Nucleus accumbens (tissue), 56 donors: ENCODE measurements around the gene SMARCC2.

ENCODE experiments used
- DNase-seq, 56 donors: peaks; one replicate each; lab custom pipeline; 2025; lab: John Stamatoyannopoulos, UW

The SMARCC2 gene

DNA sequence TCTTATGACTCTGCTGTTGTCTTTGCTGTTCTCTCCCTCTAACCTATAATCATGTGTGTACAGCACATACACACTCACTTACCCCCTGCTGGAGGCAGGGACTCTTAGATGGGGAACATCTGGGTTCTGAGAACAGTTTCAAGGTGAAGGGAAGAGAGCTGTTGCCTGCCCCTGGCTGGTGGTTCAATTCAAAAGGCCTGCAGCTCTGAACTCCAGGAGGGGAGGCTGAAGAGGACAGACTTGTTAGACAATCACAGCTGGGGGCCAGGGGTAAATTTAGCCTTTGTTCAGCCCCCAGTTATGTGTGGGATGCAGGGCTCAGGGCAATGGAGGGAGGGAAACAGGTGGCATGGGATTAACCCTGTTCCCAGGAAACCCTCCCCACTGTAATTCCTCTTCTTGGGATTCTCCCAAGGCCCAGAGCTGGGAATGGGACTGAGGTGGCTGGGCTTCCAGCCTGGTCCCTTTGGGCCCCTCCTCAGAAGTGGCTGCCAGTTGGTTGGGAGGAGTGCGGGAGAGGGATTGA lies 35.0 kb downstream of the SMARCC2 start:
- no peak for DNase-seq

DNA sequence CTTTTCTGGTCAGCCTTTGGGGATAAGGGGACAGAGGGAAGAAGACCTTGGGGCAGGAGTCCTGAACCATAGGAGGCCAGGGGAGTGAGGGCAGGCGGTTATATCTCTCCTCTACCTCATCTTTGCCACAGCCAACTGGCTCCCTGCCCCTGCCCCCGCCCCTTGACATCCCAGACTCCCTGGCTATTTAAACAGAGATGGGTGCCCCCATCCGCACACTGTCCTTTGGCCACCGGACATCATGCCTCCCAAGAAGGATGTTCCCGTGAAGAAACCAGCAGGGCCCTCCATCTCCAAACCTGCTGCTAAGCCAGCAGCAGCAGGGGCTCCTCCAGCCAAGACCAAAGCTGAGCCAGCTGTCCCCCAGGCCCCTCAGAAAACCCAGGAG lies 35.6 kb downstream of the SMARCC2 start:
- no peak for DNase-seq

DNA sequence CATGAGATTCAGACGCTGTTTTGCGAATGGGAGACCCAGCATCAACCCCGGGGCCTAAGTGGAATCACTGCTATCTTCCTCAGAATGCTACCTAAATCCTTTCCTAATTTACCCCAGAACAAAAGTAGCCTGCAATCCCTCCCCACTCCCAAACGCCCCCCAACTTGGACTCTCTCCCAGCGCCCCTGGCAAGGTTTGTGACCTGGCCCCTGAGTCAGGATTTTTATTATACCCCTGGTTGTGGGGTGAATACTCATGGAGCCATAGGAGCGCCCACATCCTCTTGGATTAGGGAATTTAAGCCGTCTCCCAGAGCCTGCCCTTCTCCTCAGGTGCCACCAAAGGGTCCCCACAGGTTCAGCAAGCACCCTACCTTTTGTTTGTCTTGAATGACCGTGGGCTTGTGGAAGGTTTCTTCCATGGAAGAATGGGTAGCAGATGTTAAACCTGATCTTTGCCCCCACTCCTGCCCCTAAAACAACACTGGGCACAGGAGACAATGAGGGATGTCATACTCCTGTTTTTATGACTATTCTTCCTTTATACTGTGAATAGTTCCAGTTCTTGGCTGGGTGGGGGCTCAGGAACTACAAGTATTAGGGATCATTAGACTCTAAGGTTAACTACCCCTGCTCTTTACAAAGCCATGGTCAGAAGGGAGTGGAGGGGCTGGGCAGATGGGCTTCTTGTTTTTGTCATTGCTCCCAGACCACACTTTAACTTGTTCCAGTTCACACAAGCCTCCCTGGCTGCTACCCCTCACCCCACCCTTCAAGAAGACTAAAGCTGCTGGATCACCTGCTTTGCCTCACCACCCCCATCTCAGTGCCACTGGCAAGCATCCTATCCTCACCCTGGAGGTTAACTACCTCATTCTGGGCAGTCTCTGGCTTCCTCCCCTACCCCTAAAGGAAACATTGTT lies 36.3 kb downstream of the SMARCC2 start:
- peak in 2 of 56 donors; percentile 28 to 32 for DNase-seq

DNA sequence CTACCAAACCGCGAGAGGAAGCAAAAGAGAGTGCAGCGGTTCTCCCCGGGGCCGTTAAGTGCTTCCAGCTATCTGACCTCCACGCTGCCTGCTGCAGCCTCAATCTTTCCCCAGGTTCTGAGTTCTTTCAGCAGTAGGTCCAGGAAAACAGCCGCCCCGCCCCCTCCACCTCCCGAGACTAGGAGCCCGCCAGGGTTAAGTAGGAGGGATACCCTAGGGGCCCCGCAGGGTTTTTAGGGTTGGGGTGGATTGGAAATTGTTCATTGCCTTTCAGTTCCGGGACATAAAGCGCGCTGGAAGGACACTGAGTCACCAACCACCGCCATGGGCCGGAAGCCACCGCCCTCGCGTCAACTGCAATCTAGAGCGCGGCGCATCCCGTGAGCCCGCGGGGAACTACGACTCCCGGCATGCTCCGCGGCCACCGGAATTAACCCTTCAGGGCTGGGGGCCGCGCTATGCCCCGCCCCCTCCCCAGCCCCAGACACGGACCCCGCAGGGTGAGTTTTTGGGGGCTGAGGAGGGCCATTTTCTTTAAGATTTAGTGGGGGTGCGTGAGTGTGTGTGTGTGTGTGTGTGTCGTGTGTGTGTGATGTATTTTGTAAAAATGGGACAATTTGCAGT lies 37.0 kb downstream of the SMARCC2 start, which contains the start of gene MYL6B:
Gene MYL6B (plus strand): TSS at position 456 of the 624 bp plus-strand sequence. CDS start 1,332 bp downstream, outside the sequence.
- DNase-seq: peak; percentile 54 to 95 (median 85)

DNA sequence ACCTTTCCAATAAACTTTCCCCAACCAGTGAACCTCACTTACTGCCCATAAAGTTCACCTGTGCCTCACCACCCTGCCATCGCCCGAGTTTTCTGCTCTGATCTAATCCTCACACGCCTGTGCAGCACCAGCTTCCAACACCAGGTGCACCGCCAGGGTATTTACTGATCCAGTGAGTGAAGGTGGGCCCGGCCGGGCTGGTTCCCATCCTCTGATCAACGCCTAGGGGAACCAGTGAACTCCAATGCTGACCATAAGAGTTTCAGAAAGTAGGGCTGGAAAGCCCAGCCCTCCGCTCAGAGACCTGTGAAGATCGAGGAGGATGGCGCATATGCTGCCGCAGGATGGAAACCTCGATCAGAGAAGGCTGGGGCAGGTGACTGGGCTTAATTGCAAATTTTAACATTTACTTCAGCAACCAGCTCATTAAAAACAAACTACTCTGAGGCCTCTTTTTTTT lies 37.6 kb downstream of the SMARCC2 start:
- DNase-seq: peak in 29 of 56 donors; percentile 14 to 70 (median 50)

DNA sequence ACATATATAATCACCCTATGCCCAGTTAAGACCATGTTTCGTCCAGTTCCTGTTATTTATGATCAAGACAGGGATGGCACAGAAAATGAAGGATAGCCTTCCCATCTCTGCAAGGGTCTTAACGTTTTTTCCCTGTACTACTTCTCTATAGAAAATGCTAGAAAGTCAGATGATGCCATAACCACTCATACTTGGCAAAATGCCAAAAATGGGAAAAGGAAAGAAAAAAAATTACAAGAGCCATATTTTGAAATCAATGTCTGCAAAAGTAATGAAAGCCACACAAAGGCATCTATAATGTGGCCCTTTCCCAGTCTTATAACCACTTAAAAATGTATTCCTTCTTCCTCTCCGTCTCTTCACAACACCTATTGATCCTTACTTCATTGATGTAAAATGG lies 38.7 kb downstream of the SMARCC2 start:
- no peak for DNase-seq

DNA sequence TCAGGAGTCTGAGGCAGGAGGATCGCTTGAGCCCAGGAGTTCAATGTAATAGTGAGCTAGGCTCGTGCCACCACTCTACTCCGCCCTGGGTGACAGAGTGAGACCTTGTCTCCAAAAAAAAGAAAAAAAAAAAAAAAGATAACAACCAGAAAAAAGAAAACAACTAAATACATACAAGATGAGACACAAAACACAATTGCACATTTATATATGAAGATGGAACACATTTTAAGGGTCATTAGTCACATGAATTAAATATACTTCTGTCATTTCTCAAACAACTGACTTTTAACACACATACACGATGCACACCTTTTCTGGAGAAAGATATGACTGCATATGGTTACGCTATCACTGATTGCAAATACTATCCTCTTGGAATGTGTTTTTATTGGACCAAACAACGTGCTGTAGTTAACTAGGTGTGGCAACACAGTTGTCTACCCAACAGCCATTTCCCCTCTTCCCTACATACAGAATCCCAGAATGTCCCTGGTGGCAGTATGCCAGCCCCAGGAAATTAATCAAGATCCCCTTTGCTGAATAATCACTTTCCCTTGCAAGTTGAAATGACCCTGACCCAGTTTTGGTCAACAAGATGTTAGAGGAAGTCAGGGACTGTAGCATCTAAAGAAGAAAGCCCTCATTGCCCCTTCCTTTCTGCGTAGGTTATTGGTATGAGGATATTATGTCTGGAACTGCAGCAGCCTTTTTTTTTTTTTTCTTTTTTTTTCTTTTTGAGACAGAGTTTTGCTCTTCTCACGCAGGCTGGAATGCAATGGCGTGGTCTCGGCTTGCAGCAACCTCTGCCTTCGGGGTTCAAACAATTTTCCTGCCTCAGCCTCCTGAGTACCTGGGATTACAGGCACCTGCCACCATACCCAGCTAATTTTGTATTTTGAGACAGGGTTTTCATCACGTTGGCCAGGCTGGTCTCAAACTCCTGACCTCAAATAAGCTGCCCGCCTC lies 42.5 kb downstream of the SMARCC2 start:
- DNase-seq: no peak

DNA sequence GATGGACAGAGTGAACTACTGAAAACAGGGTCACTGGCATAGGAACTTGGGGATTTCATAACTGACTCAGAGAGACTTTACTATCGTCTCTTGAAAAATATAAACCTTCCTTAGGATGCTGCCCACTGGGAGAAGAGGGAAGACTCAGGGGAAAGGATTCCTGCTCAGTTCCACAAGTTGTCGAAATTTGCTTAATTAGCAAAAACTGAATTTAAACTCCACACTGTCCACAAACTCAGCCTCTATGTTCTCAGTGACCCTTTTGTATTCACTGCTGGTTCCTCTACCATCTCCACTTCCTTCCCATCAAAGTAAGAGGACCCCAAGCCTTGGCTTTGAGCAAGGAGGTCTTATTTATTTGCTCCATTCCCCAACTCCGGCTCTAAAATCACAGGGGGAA lies 44.1 kb downstream of the SMARCC2 start:
- no peak for DNase-seq

DNA sequence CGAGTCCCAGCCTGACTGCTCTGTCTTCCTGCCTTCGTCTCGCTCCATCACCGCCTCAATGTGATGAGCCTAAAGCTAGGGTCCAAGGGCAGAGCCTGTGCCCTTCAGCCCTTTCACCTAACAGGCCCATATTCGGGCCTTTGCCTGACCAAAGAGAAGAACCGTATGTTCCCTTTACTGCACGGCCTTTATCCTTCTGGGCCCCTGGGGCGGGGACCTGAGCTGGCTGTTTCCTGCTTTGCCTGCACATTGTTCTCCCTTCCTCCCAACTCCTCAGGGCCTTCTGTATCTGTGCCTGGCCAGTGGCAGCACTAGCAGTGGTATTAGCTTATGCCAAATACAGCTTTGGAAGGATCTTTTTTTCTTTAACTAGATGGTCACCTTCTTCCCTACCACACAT lies 45.4 kb downstream of the SMARCC2 start:
- DNase-seq: no peak

DNA sequence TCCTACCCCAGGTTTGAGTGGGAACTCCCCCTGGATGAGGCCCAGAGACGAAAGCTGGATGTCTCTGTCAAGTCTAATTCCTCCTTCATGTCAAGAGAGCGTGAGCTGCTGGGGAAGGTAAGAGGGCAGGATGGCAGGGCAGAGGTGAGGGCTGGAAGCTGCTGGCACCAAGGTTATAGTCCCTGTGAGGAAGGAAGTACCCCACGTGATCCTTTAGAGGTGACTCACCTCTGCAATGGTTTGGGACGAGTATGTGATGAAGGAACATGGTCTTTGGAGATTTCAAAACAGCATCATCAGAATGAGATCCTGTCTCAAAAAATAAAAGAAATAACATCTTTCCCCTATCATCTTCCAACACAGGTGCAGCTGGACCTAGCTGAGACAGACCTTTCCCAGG lies 46.1 kb downstream of the SMARCC2 start:
- no peak for DNase-seq

DNA sequence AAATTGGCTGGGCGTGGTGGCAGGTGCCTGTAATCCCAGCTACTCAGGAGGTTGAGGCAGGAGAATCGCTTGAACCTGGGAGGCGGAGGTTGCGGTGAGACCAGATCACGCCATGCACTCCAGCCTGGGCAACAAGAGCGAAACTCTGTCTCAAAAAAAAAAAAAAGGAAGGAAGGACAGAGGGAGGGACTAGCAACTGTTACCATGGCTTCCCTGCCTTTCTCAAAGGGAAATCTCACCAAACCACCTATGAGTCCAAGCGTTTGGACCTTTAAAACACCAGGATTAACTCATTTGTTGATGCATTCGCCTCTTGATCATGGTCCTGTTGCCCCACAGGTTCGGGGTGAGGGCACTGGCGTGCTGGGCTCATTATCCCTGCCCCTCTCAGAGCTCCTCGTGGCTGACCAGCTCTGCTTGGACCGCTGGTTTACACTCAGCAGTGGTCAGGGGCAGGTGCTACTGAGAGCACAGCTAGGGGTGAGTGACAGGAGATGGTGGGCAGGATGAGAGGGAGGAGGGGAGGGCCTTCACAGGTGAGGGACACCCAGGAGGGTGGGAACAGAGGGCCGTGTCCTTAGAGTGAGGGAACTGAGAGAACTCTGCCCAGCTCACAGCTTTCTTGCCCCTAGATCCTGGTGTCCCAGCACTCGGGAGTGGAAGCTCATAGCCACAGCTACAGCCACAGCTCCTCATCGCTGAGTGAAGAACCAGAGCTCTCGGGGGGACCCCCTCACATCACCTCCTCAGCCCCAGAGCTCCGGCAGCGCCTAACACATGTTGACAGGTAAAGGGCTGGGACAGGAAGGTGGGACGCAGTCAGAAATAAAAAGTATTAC lies 47.1 kb downstream of the SMARCC2 start:
- no peak for DNase-seq

DNA sequence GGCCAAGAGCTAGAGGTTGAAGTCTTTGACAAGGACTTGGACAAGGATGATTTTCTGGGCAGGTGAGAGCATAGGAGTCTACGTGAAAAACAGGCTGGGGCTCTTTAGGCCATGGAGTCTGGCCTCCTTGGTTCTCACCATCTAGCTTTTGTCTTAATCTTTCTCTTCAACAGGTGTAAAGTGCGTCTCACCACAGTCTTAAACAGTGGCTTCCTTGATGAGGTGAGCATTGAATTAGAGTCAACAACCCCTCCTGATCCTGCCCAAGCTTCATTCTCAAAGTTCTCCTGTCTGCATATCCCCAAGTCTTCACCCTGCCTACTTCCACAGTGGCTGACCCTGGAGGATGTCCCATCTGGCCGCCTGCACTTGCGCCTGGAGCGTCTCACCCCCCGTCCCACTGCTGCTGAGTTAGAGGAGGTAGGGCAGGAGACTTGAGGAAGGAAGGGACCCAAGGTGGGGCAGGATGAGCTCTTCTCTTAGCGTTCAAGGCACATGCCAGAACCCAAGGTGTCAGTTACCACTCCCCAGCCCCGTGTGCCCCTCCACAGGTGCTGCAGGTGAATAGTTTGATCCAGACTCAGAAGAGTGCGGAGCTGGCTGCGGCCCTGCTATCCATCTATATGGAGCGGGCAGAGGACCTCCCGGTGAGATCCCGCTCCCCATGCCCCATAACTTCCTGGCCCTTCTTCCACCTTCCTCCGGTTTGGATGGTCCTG lies 51.3 kb downstream of the SMARCC2 start:
- no peak for DNase-seq

DNA sequence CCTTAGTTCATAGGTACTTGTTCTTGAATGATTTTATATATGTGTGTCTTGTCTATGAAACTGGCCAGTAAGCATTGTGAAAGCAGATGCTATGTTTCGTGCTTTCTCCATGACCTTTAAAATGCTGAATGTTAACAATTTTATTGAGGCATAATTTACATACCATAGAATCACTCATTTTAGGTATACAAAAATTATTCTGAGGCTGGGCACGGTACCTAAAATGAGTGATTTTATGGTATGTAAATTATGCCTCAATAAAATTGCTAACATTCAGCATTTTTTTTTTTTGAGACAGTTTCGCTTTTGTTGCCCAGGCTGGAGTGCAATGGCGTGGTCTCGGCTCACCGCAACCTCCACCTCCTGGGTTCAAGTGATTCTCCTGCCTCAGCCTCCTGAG lies 54.4 kb downstream of the SMARCC2 start:
- no peak for DNase-seq

DNA sequence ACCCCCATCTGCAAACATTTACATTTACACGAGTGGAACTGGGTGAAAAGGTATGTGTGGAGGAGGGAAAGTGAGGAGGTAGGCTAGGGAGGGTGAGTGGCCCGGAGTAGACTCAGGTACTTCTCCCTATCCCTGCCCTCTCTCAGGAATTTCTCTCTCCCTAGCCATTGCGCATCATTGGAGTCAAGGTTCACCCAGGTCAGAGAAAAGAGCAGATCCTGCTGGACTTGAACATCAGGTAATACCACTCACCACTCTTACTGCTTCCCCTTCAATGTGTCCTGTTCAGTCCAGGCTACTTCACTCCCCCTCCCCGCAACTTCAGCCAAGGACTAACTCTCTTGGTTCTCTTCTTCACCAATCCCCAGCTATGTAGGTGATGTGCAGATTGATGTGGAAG lies 58.4 kb downstream of the SMARCC2 start:
- DNase-seq: no peak

DNA sequence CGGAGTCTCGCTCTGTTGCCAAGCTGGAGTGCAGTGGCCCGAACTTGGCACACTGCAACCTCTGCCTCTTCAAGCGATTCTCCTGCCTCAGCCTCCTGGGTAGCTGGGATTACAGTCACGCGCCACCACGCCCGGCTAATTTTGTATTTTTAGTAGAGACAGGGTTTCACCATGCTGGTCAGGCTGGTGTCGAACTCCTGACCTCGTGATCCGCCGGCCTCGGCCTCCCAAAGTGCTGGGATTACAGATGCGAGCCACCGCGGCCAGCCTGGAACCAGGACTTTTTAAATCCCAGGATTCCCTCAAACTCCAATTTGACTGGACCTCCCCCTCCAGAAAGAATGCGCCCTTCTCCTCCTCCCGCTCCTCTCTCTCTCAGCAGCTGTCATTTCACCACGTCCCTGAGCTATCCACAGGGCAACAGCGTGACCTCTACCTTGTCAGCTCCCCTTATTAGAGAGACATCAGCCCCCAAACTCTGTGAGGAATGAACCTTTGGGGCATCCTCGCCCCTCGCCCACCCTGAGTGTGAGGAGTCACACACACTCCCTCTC lies 59.3 kb downstream of the SMARCC2 start:
- DNase-seq: no peak

DNA sequence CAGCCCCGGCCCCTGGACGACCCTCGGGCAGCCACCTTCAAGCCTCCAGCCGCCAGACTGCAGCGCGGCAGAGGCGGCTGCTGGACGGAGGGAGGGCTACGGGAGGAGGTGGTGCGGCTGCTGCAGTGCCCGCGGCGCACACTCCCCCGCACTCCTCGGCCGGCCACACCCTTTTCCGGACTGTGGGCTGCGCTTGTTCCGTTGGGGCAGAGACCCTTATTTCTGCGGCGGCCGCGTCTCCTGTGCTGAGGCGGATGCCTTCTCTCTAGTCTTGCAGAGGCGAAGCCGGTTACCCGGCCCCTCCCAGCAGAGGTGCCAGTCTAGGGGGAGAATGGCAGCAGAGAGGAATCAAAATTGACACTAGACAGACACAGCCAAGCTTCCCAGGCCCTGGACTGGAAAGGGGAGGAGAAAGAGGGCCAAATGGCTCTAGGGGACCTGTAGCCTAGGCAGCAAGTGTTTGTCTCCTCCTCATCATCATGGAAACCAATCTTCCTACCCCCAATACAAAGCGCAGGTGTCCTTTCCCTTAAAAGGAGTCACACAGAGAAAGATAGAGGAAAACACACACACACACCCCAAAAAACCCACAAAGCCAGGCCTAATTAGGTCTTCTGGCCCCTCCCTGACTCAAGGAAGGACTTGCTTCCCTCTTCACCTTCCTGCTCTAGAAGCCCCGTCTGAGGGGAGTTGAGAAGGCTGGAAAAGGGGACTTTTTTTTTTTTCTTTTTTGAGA lies 59.9 kb downstream of the SMARCC2 start:
- peak in 15 of 56 donors; percentile 8 to 49 (median 25) for DNase-seq

DNA sequence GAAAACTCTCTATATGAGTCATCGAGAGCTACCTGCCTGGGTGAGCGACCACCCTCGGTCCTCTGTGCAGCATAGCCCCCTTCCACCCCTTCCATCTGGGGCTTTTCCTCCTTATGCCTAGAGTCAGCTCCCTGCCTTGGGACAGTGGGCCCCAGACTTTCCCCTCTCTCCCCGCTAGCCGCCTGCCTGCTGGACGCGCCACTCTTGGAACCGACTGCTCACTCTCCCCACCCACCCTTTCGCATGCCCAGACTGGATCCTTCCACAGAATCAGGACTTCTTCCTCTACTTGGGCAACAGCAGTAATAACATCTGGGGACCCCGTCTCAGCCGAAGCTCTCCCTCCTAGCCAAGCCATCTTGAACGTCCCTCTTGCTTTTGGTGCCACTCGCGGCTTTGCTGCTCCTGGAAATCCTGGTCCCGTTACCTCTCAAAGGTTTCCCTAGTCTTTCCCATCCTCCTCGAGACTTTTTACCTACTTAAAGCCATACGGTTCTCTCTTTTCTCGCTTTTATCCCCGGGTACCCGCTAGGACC lies 60.5 kb downstream of the SMARCC2 start:
- DNase-seq: peak in 12 of 56 donors; percentile 12 to 49 (median 30)
